H9 (cell line): ENCODE data around the gene NR2F2. TPM values are rescaled to one million over a fixed set of nuclear protein-coding genes. Genes with fewer than 3 reads are reported as not detected.

Experiments used
- DNase-seq: peaks from one replicate; pipeline ENCODE4 v3.0.0-alpha.2; 2017
- H2AFZ ChIP-seq: one replicate; pipeline ENCODE4 v1.6.1; 2013; ENCODE audit warnings: mild to moderate bottlenecking, low read length, control low read depth, moderate library complexity
- H2AK5ac ChIP-seq: 2 replicates; pipeline ENCODE4 v1.6.1; 2013; ENCODE audit warnings: low read length, control low read depth, mixed read lengths; ENCODE audit not compliant: insufficient read length
- H2BK120ac ChIP-seq: one replicate; pipeline ENCODE4 v1.6.1; 2013; ENCODE audit warnings: low read depth, mild to moderate bottlenecking, low read length, control low read depth, inconsistent platforms; ENCODE audit not compliant: poor library complexity, severe bottlenecking
- H2BK12ac ChIP-seq: 2 replicates; pipeline ENCODE4 v1.6.1; 2013; ENCODE audit warnings: low read length, control low read depth, mixed read lengths, low read depth; ENCODE audit not compliant: insufficient read length
- H2BK15ac ChIP-seq: 2 replicates; pipeline ENCODE4 v1.6.1; 2013; ENCODE audit warnings: low read depth, low read length, control low read depth
- H2BK20ac ChIP-seq: one replicate; pipeline ENCODE4 v1.6.1; 2013; ENCODE audit warnings: low read depth, mild to moderate bottlenecking, low read length, control low read depth, inconsistent platforms; ENCODE audit not compliant: poor library complexity, severe bottlenecking
- H2BK5ac ChIP-seq: 2 replicates; pipeline ENCODE4 v1.6.1; 2013; ENCODE audit warnings: low read length, control low read depth, mixed read lengths; ENCODE audit not compliant: insufficient read length
- H3K14ac ChIP-seq: 2 replicates; pipeline ENCODE4 v1.6.1; 2013; ENCODE audit warnings: low read length, control low read depth; ENCODE audit not compliant: insufficient read depth
- H3K18ac ChIP-seq: 2 replicates; pipeline ENCODE4 v1.6.1; 2013; ENCODE audit warnings: low read depth, mild to moderate bottlenecking, mixed read lengths, low read length, control low read depth; ENCODE audit not compliant: insufficient read length
- H3K23ac ChIP-seq: 2 replicates; pipeline ENCODE4 v1.6.1; 2013; ENCODE audit warnings: low read length, control low read depth, mixed read lengths, low read depth; ENCODE audit not compliant: insufficient read length
- H3K23me2 ChIP-seq: 2 replicates; pipeline ENCODE4 v1.6.1; 2013; ENCODE audit warnings: low read depth, mild to moderate bottlenecking, mixed read lengths, low read length, control low read depth; ENCODE audit not compliant: insufficient read length, poor library complexity, severe bottlenecking
- H3K27ac ChIP-seq: 2 replicates; pipeline ENCODE4 v1.5.1; 2013; ENCODE audit warnings: low read length, control low read depth, mixed read lengths, low read depth; ENCODE audit not compliant: insufficient read length
- H3K27me3 ChIP-seq: 2 replicates; pipeline ENCODE4 v1.6.1; 2013; ENCODE audit warnings: low read length, control low read depth, inconsistent platforms; ENCODE audit not compliant: insufficient read depth
- H3K4ac ChIP-seq: 2 replicates; pipeline ENCODE4 v1.6.1; 2013; ENCODE audit warnings: low read depth, mild to moderate bottlenecking, control low read depth, inconsistent platforms, low read length, moderate library complexity
- H3K4me1 ChIP-seq: 2 replicates; pipeline ENCODE4 v1.6.1; 2013; ENCODE audit warnings: low read length, control low read depth, inconsistent platforms; ENCODE audit not compliant: insufficient read depth
- H3K4me2 ChIP-seq: 2 replicates; pipeline ENCODE4 v1.6.1; 2013; ENCODE audit warnings: low read length, control low read depth, mixed read lengths; ENCODE audit not compliant: insufficient read length, insufficient read depth
- H3K56ac ChIP-seq: 2 replicates; pipeline ENCODE4 v1.6.1; 2013; ENCODE audit warnings: low read depth, mild to moderate bottlenecking, mixed read lengths, low read length, control low read depth; ENCODE audit not compliant: insufficient read length
- H3K79me1 ChIP-seq: 2 replicates; pipeline ENCODE4 v1.6.1; 2013; ENCODE audit warnings: low read depth, mild to moderate bottlenecking, moderate library complexity, low read length, control low read depth, inconsistent platforms; ENCODE audit not compliant: insufficient read depth, poor library complexity, severe bottlenecking
- H3K79me2 ChIP-seq: 2 replicates; pipeline ENCODE4 v1.6.1; 2013; ENCODE audit warnings: low read length, control low read depth, inconsistent platforms; ENCODE audit not compliant: insufficient read depth
- H3K9ac ChIP-seq: 2 replicates; pipeline ENCODE4 v1.6.1; 2013; ENCODE audit warnings: low read length, control low read depth, mixed read lengths; ENCODE audit not compliant: insufficient read length; ENCODE audit errors: extremely low read depth
- H3K9me3 ChIP-seq: one replicate; pipeline ENCODE4 v1.6.1; 2013; ENCODE audit warnings: low read depth, low read length, inconsistent platforms; ENCODE audit not compliant: control insufficient read depth
- H3T11ph ChIP-seq: one replicate; pipeline ENCODE4 v1.6.1; 2013; ENCODE audit warnings: mild to moderate bottlenecking, low read length, control low read depth, inconsistent platforms
- H4K20me1 ChIP-seq: one replicate; pipeline ENCODE4 v1.6.1; 2013; ENCODE audit not compliant: control insufficient read depth, insufficient read length, insufficient read depth
- H4K5ac ChIP-seq: 2 replicates; pipeline ENCODE4 v1.6.1; 2013; ENCODE audit warnings: low read depth, mild to moderate bottlenecking, mixed read lengths, low read length, control low read depth; ENCODE audit not compliant: insufficient read length
- H4K8ac ChIP-seq: replicated peaks from 2 replicates; pipeline ENCODE4 v1.6.1; 2013; ENCODE audit warnings: low read length, control low read depth, mixed read lengths, low read depth; ENCODE audit not compliant: insufficient read length
- H4K91ac ChIP-seq: 2 replicates; pipeline ENCODE4 v1.6.1; 2013; ENCODE audit warnings: low read depth, mild to moderate bottlenecking, moderate library complexity, mixed read lengths, low read length, control low read depth; ENCODE audit not compliant: insufficient read length
- H3K27ac Mint-ChIP-seq, 3 experiments: 2 replicates in 2 of 3; 3 replicates in 1 of 3; pipeline ENCODE4 v1.8.0; 2020 to 2021; ENCODE audit warnings: mixed read lengths in 3 of 3, mild to moderate bottlenecking in 1 of 3, moderate library complexity in 1 of 3
- H3K27me3 Mint-ChIP-seq: 2 replicates; pipeline ENCODE4 v1.8.0; 2021; ENCODE audit warnings: low read depth, mild to moderate bottlenecking, moderate library complexity, mixed read lengths
- H3K36me3 Mint-ChIP-seq, 3 experiments: 2 replicates in 2 of 3; 3 replicates in 1 of 3; pipeline ENCODE4 v1.8.0; 2020 to 2021; ENCODE audit warnings: low read depth in 3 of 3, mixed read lengths in 3 of 3; ENCODE audit not compliant: insufficient read depth in 1 of 3
- H3K4me1 Mint-ChIP-seq, 2 experiments: 2 replicates each; pipeline ENCODE4 v1.8.0; 2020; ENCODE audit warnings: mixed read lengths in 2 of 2
- H3K4me3 Mint-ChIP-seq, 2 experiments: 2 replicates in 1 of 2; 3 replicates in 1 of 2; pipeline ENCODE4 v1.8.0; 2020 to 2021; ENCODE audit warnings: mild to moderate bottlenecking in 2 of 2, mixed read lengths in 2 of 2, moderate library complexity in 1 of 2
- H3K9me3 Mint-ChIP-seq, 2 experiments: 2 replicates in 1 of 2; 3 replicates in 1 of 2; pipeline ENCODE4 v1.8.0; 2020; ENCODE audit warnings: mild to moderate bottlenecking in 2 of 2, mixed read lengths in 2 of 2, moderate library complexity in 1 of 2
- CTCF ChIP-seq: fragments of 200-600 bp; sonication (generic); conservative IDR thresholded peaks from 3 replicates; pipeline ENCODE4 v1.8.0; 2021; ENCODE audit warnings: antibody characterized with exemption, mild to moderate bottlenecking
- WGBS: extraction: QIAGEN DNeasy Blood & Tissue Kit; methylation state at CpG from one replicate; pipeline ENCODE4 v1.1.7; 2013; ENCODE audit warnings: missing lambda C conversion rate, low lambda C conversion rate, mixed read lengths; ENCODE audit not compliant: insufficient read length; ENCODE audit errors: extremely low coverage; 5-methylcytosine and 5-hydroxymethylcytosine counted together
- total RNA-seq: library from RNA; stranded (reverse); gene quantifications from 2 replicates; pipeline ENCODE4 v1.2.1, GENCODE V29; 2021

NR2F2 gene
- total RNA-seq, 1 experiment from 2014 or later = 0.24 TPM

- no peak overlapping the region for H3K18ac ChIP-seq
- H3K56ac ChIP-seq = no peak overlapping the region
- H3K79me1 ChIP-seq = no peaks in the 10 kb centered on the region
- H3K79me2 ChIP-seq = no peaks in the 10 kb centered on the region
- no peak overlapping the region for H2BK15ac ChIP-seq
- no peak for TF ChIP-seq CTCF
- no peak overlapping the region for H3K27ac ChIP-seq
- H4K8ac ChIP-seq = no peak overlapping the region
- no peak overlapping the region for H3K23ac ChIP-seq
- Mint-ChIP-seq H3K27me3 (peaks cover 95% of the 10 kb centered on the region), H3K4me1 (peaks cover 29 to 72% of the 10 kb centered on the region in 2 experiments), H3K4me3 (peak overlapping the region in 1 of 2 experiments; percentile 73; a peak in 4 of 5 replicates), H3K36me3 (no peaks in the 10 kb centered on the region), H3K27ac (no peak overlapping the region), H3K9me3 (peaks cover 2 to 4% of the 10 kb centered on the region in 2 experiments; a peak in 2 of 5 replicates)
- DNase-seq = no peak
- H3K9ac ChIP-seq = no peak overlapping the region
- H2BK5ac ChIP-seq = no peak overlapping the region
- H3K4me1 ChIP-seq = peaks cover 3% of the 10 kb centered on the region; the same call in 1 of the 2 replicates
- H3K27me3 ChIP-seq = peaks cover 82% of the 10 kb centered on the region
- WGBS = no CpG with 5 or more reads among the region's 8 CpGs
- no peak overlapping the region for H2BK120ac ChIP-seq
- no peak overlapping the region for H4K5ac ChIP-seq
- H2BK20ac ChIP-seq = no peak overlapping the region
- H2BK12ac ChIP-seq = no peak overlapping the region
- no peak overlapping the region for H2AK5ac ChIP-seq
- H3K9me3 ChIP-seq = no peaks in the 10 kb centered on the region
- H3K23me2 ChIP-seq = peaks cover 18% of the 10 kb centered on the region
- no peaks in the 10 kb centered on the region for H4K20me1 ChIP-seq
- H3T11ph ChIP-seq = no peak overlapping the region
- no peak overlapping the region for H3K14ac ChIP-seq
- no peak overlapping the region for H4K91ac ChIP-seq
- no peak overlapping the region for H2AFZ ChIP-seq
- no peak overlapping the region for H3K4ac ChIP-seq
- H3K4me2 ChIP-seq = peak overlapping the region; percentile 54
Observed at GRCh38 chr15:96329403-96329981, 1.0 kb upstream of the NR2F2 start.
